Tibial artery (tissue), 4 donors: Measurements from ENCODE around the gene PCLO.
"Not testable (repeated sequence)": the region's sequence is repeated elsewhere in the genome, so short reads cannot be mapped to it uniquely, and the experiment has no call there.

Experiments used
- DNase-seq, 2 donors: peaks; one replicate each; pipeline ENCODE4 v3.0.0-alpha.2; 2019
- H3K27ac ChIP-seq, 2 donors: fragments of 200-600 bp; sonication (generic) in 1 of 2; 1 replicate in 1 of 2; 2 replicates in 1 of 2; pipeline ENCODE4 v1.5.1; 2018 to 2019; ENCODE audit warnings: mild to moderate bottlenecking in 1 of 2
- H3K27me3 ChIP-seq, 2 donors: fragments of 200-600 bp; sonication (generic) in 1 of 2; one replicate each; pipeline versions ENCODE4 v1.5.1 to v1.6.0; 2016 to 2019
- H3K36me3 ChIP-seq, 3 donors: fragments of 200-600 bp; sonication (generic) in 2 of 3; one replicate each; pipeline ENCODE4 v1.5.1; 2016 to 2019; ENCODE audit warnings: mild to moderate bottlenecking in 2 of 3
- H3K4me1 ChIP-seq, 4 donors: fragments of 200-600 bp; sonication (generic) in 2 of 4; 1 replicate in 3 of 4; 2 replicates in 1 of 4; pipeline ENCODE4 v1.5.1; 2016 to 2019
- H3K4me3 ChIP-seq, 2 donors: fragments of 200-600 bp; sonication (generic) in 1 of 2; 1 replicate in 1 of 2; 2 replicates in 1 of 2; pipeline ENCODE4 v1.5.1; 2018 to 2019; ENCODE audit warnings: mild to moderate bottlenecking in 2 of 2
- H3K9me3 ChIP-seq, 3 donors: fragments of 200-600 bp; sonication (generic) in 1 of 3; one replicate each; pipeline ENCODE4 v1.5.1; 2016 to 2019
- intact Hi-C: fragments of 100-400 bp; cut with DNase I; formaldehyde crosslinking; loops from one replicate; pipeline ENCODE4 v1.15.0; 2023; ENCODE audit warnings: low total_unique reads
- TF ChIP-seq, protein P1 (sequence below), 2 experiments: fragments of 200-600 bp in 1 of 2; fragments of 450-650 bp in 1 of 2; IDR thresholded peaks; one replicate each; pipeline ENCODE4 v1.5.1; 2017 to 2019; ENCODE audit warnings: antibody characterized with exemption in 2 of 2, mild to moderate bottlenecking in 1 of 2, moderate library complexity in 1 of 2

PCLO gene

DNA sequence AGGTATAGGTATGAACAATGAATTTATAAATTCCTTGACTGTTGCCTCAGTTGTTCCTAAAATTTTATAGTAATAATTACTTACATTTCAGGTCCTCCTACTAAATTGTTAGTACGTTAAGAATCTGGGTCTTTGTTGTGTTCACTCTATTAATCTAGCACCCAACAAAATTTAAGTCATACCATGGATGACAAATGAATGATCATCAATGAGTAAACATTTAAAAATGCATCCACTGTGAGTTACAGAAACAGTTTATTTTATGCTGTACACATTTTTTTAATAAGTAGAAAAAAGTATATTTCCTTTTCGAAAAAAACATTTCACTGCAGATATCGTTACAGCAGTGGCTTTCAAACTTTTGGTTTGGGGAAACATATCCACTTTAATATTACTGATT is 265.2 kb downstream of the PCLO start:
- Histone ChIP-seq H3K4me3 (no peak overlapping the region), H3K9me3 (no peaks in the 10 kb centered on the region), H3K36me3 (no peaks in the 10 kb centered on the region), H3K27ac (no peak overlapping the region), H3K4me1 (no peaks in the 10 kb centered on the region), H3K27me3 (no peaks in the 10 kb centered on the region)
- TF ChIP-seq, protein P1, sequence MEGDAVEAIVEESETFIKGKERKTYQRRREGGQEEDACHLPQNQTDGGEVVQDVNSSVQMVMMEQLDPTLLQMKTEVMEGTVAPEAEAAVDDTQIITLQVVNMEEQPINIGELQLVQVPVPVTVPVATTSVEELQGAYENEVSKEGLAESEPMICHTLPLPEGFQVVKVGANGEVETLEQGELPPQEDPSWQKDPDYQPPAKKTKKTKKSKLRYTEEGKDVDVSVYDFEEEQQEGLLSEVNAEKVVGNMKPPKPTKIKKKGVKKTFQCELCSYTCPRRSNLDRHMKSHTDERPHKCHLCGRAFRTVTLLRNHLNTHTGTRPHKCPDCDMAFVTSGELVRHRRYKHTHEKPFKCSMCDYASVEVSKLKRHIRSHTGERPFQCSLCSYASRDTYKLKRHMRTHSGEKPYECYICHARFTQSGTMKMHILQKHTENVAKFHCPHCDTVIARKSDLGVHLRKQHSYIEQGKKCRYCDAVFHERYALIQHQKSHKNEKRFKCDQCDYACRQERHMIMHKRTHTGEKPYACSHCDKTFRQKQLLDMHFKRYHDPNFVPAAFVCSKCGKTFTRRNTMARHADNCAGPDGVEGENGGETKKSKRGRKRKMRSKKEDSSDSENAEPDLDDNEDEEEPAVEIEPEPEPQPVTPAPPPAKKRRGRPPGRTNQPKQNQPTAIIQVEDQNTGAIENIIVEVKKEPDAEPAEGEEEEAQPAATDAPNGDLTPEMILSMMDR (IDR thresholded peaks at IDR 0.05): no peak
- intact Hi-C loops: no loop called here
- no peak for DNase-seq

DNA sequence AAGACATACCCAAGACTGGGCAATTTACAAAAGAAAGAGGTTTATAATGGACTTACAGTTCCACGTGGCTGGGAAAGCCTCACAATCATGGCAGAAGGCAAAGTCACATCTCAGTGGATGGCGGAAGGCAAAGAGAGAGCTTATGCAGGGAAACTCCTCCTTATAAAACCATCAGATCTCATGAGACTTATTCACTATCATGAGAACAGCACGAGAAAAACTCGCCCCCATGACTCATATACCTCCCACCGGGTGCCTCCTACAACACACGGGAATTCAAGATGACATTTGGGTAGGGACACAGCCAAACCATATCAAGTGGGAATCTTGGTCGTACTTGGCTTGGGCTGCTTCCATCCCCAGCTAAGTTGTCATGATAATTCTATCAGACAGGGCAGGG is 268.3 kb downstream of the PCLO start:
- H3K27me3 ChIP-seq, H3K4me1 ChIP-seq, H3K36me3 ChIP-seq, DNase-seq, H3K27ac ChIP-seq, H3K4me3 ChIP-seq, H3K9me3 ChIP-seq, intact Hi-C loops: not testable (repeated sequence)

DNA sequence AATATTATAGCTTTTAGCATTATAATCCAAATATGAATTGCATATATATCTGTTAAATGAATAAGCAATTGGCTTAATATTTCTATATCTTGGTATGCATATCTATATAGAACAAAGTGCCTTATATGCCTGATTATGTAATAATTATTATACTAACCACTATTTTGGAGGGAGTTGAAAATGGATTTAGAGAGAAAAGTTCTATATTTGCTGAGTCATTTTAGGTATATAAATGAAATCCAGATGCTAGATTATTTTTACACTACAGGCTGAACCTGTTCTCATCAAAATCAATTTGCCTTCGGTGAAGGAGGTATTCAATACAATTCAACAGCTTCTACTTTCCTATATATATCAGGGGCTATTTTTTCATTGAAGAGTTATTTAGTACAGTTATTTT is 276.4 kb downstream of the PCLO start:
- H3K4me1 ChIP-seq: no peaks in the 10 kb centered on the region
- no peak overlapping the region for H3K4me3 ChIP-seq
- no peaks in the 10 kb centered on the region for H3K36me3 ChIP-seq
- no peak for DNase-seq
- no peaks in the 10 kb centered on the region for H3K27me3 ChIP-seq
- intact Hi-C loops: no loop called here
- no peaks in the 10 kb centered on the region for H3K9me3 ChIP-seq
- H3K27ac ChIP-seq: no peak overlapping the region
- TF ChIP-seq, protein P1 (IDR thresholded peaks at IDR 0.05): no peak

DNA sequence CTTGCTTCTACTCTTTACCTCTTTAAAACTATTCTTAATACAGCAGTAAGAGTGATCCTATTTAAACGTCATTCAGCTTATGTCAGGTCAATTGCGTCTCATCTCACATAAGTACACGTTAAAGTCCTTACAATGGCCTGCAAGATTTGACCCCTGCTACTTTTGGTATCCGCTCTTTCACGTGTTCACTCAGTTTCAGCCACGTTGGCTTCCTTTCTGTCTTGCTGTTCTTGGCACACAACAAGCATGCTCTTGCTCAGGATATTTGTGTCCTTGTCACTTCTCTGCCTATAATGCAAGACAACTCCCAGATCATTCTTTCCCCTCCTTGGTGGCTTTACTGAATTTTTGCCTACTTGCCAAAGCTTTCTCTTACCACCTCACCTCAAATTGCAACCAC is 296.8 kb downstream of the PCLO start:
- TF ChIP-seq, protein P1 (IDR thresholded peaks at IDR 0.05): no peak
- intact Hi-C loops: no loop called here
- H3K36me3 ChIP-seq: no peaks in the 10 kb centered on the region

DNA sequence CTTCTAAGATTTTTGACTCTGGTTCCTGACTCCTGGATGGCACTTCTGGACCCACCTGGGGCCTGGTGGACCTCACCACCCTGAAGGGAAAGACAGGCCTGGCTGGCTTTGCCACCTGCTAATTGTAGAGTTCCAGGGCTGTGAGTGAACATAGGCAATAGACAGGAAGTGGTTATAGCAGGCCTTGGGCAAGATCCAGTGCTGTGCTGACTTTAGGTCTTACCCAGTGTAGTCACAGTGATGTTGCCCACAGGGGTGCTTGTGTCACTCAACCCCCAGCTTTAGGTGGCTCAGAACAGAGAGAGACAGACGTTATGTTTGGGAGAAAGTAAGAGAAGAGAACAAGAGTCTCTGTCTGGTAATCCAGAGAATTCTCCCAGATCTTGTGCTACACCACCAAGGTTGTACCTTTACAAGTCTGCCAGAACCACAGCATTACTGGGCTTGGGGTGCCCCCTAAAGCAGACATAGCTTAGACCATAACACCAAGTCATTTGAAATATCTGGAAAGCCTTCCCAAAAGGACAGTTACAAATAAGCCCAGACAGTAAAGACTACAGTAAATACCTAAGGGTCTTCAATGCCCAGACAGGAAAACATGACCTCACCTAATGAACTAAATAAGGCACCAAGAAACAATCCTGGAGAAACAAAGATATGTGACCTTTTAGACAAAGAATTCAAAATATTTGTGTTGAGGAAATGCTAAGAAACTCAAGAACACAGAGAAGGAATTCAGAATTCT is 303.4 kb downstream of the PCLO start:
- H3K27me3 ChIP-seq: no peaks in the 10 kb centered on the region
- TF ChIP-seq, protein P1 (IDR thresholded peaks at IDR 0.05): no peak

More for the DNA sequence above, 296.8 kb downstream of the PCLO start:
- no peak overlapping the region for H3K27ac ChIP-seq
- no peak for DNase-seq
- H3K4me1 ChIP-seq: no peaks in the 10 kb centered on the region
- H3K9me3 ChIP-seq: no peaks in the 10 kb centered on the region
- no peaks in the 10 kb centered on the region for H3K27me3 ChIP-seq
- H3K4me3 ChIP-seq: no peak overlapping the region

DNA sequence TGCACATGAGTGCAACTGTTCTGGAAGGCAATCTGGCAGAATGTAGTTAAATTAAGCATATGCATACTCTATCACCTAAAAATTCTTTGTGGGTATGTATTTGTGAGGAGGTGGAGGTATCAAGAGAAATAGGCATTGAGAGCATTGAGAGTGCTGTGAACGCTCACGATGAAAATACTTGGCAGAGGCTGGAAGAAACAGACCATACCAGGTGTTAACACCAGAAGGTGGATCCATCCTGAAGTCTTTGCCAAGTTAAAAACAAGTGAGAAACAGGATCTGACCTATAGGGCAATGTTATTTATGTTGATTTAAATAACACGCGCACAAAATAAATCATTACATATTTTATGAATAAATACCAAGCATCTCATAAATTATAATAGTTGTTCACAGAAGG is 311.6 kb downstream of the PCLO start:
- Histone ChIP-seq H3K27me3 (no peaks in the 10 kb centered on the region), H3K27ac (no peak overlapping the region), H3K4me3 (no peak overlapping the region), H3K9me3 (no peaks in the 10 kb centered on the region), H3K36me3 (no peaks in the 10 kb centered on the region), H3K4me1 (no peaks in the 10 kb centered on the region)
- intact Hi-C loops: no loop called here
- DNase-seq: no peak
- TF ChIP-seq, protein P1 (IDR thresholded peaks at IDR 0.05): no peak

More for the DNA sequence above, 303.4 kb downstream of the PCLO start:
- no peak overlapping the region for H3K27ac ChIP-seq
- no peaks in the 10 kb centered on the region for H3K36me3 ChIP-seq
- H3K9me3 ChIP-seq: no peaks in the 10 kb centered on the region
- intact Hi-C loops: no loop called here
- DNase-seq: no peak
- no peaks in the 10 kb centered on the region for H3K4me1 ChIP-seq
- no peak overlapping the region for H3K4me3 ChIP-seq
